Heart left ventricle (tissue), 16 donors: ENCODE measurements around the gene LMX1A. TPM values are rescaled to one million over a fixed set of nuclear protein-coding genes. Genes with fewer than 3 reads are reported as not detected.

Experiments
- ATAC-seq, 4 donors: fragments of 200-7000 bp; cut with Tn5 transposase; one replicate each; pipeline ENCODE4 v1.9.1; 2020 to 2022; ENCODE audit warnings: moderate library complexity in 4 of 4, mild to moderate bottlenecking in 3 of 4, moderate number of reproducible peaks in 1 of 4
- DNase-seq, 5 donors: peaks; one replicate each; pipeline ENCODE4 v3.0.0-alpha.2; 2020
- H3K27ac ChIP-seq, 12 donors: fragments of 200-600 bp; sonication (generic) in 4 of 12; one replicate each; pipeline versions ENCODE4 v1.5.0 to v1.8.0; 2016 to 2022; ENCODE audit warnings: mild to moderate bottlenecking in 2 of 12
- H3K27me3 ChIP-seq, 9 donors: fragments of 200-600 bp; sonication (generic) in 2 of 9; one replicate each; pipeline versions ENCODE4 v1.5.1 to v1.8.0; 2016 to 2022; ENCODE audit warnings: mild to moderate bottlenecking in 3 of 9
- H3K36me3 ChIP-seq, 9 donors: fragments of 200-600 bp; sonication (generic) in 2 of 9; one replicate each; pipeline versions ENCODE4 v1.5.0 to v1.8.0; 2018 to 2022; ENCODE audit warnings: mild to moderate bottlenecking in 2 of 9
- H3K4me1 ChIP-seq, 12 donors: fragments of 200-600 bp; sonication (generic) in 4 of 12; one replicate each; pipeline versions ENCODE4 v1.5.0 to v1.8.0; 2016 to 2022; ENCODE audit warnings: mild to moderate bottlenecking in 3 of 12
- H3K4me3 ChIP-seq, 12 donors: fragments of 200-600 bp; sonication (generic) in 4 of 12; one replicate each; pipeline versions ENCODE4 v1.5.0 to v1.8.0; 2017 to 2022; ENCODE audit warnings: mild to moderate bottlenecking in 9 of 12, moderate library complexity in 4 of 12
- H3K9me3 ChIP-seq, 12 donors: fragments of 200-600 bp; sonication (generic) in 4 of 12; one replicate each; pipeline versions ENCODE4 v1.5.0 to v1.8.0; 2016 to 2022; ENCODE audit warnings: mild to moderate bottlenecking in 1 of 12
- CTCF ChIP-seq, 12 donors: fragments of 200-600 bp; sonication (generic) in 4 of 12; IDR thresholded peaks; one replicate each; pipeline versions ENCODE4 v1.5.0 to v1.8.0; 2018 to 2022; ENCODE audit warnings: antibody characterized with exemption in 12 of 12, mild to moderate bottlenecking in 5 of 12
- POLR2A ChIP-seq, 2 donors: fragments of 450-650 bp; IDR thresholded peaks; one replicate each; pipeline ENCODE4 v1.6.1; 2017; ENCODE audit warnings: antibody characterized with exemption in 2 of 2, mild to moderate bottlenecking in 2 of 2, moderate library complexity in 2 of 2
- WGBS, 4 donors: extraction: QIAGEN DNeasy Blood & Tissue Kit in 2 of 4; methylation state at CpG; one replicate each; pipeline versions ENCODE4 v1.1.5 to v1.1.7; 2013 to 2018; 5-methylcytosine and 5-hydroxymethylcytosine counted together
- intact Hi-C, 10 donors: fragments of 100-400 bp; cut with DNase I; formaldehyde crosslinking; loops; one replicate each; pipeline versions ENCODE4 v1.11.1 to v1.14.2; 2022
- polyA plus RNA-seq, 2 donors: library from polyadenylated mRNA; stranded (reverse); fragments of 200-250 nt; gene quantifications; one replicate each; pipeline ENCODE4 v1.2.3, GENCODE V29; 2013
- total RNA-seq, 9 donors: library from RNA; depleted of rRNA in 2 of 9; stranded (reverse); fragments of >200 nt in 2 of 9; fragmentation: NEBNext Ultra II Directional in 3 of 9; extraction: Animal tissue kit (Norgen Biotek cat#: 25700) in 3 of 9; gene quantifications; one replicate each; pipeline versions ENCODE4 v1.1.0 to v1.2.4, GENCODE V29; 2016 to 2023
- donor health status: ischemic (EF 13 %, LVEDD 7.1; RV severe dilation, severe dysfunction).
- donor health status: healthy with polysubstance abuse.
- donor health status: DM: no; HTN: yes; CAD: no.
- donor health status: DM: no; HTN: no; CAD: no.
- donor health status: ischemic (EF 25% LVEDD 6.9; RV normal size, moderate dysfunction).
- donor health status: ischemic (EF 25% LVEDD 5.7; RV mildly dilated, moderate dysfunction).
- donor health status: healthy.
- donor health status: DM: yes; HTN: yes; CAD: no.
- donor health status: ischemic (EF 35%, LVEDD 5.7; RV mildly dilated, moderate dysfunction).
- donor health status: nonischemic (EF 11% LVEDD 7.7; RV severe dilation, severe dysfunction).
- donor health status: DM: yes; HTN: yes; CAD: no.
- donor health status: PGD.
- donor health status: ischemic (EF 29% LVEDD 5.4; RV normal size, mild dysfunction).
- donor health status: nonischemic (EF 23%, LVEDD 6.1; RV moderate dilation, normal function).

LMX1A gene
- total and polyA plus RNA-seq, 11 donors = 0.03 to 0.37 (median 0.14) TPM; not detected in 5

- DNase-seq (no peak), ATAC-seq (no peak)
- Histone ChIP-seq H3K4me3 (no peak overlapping the region), H3K27ac (no peak overlapping the region), H3K9me3 (no peaks in the 10 kb centered on the region), H3K4me1 (no peaks in the 10 kb centered on the region), H3K27me3 (peaks cover 0 to 34% (median 6%) of the 10 kb centered on the region in 9 donors), H3K36me3 (no peaks in the 10 kb centered on the region)
- 44 to 47% (median 46%) methylated on average over 9 of the region's 9 CpGs for WGBS, 4 donors
- intact Hi-C loops = no loop called here
- TF ChIP-seq CTCF (IDR thresholded peaks at IDR 0.05) = no peak
- no peak for TF ChIP-seq POLR2A (IDR thresholded peaks at IDR 0.05)
These were observed 76.6 kb downstream of the LMX1A start for GRCh38 chr1:165279882-165280281.

- 43 to 52% (median 45%) methylated on average over 2 of the region's 2 CpGs for WGBS, 4 donors
- intact Hi-C loops = no loop called here
- Histone ChIP-seq H3K36me3 (no peaks in the 10 kb centered on the region), H3K4me3 (no peak overlapping the region), H3K9me3 (no peaks in the 10 kb centered on the region), H3K27me3 (peaks cover 0 to 23% (median 9%) of the 10 kb centered on the region in 9 donors), H3K4me1 (no peaks in the 10 kb centered on the region), H3K27ac (no peak overlapping the region)
- TF ChIP-seq CTCF (IDR thresholded peaks at IDR 0.05) (no peak), POLR2A (IDR thresholded peaks at IDR 0.05) (no peak)
- ATAC-seq (no peak), DNase-seq (no peak)
These were observed 80.2 kb downstream of the LMX1A start for GRCh38 chr1:165276314-165276713.

- DNase-seq (no peak), ATAC-seq (no peak)
- no peak for TF ChIP-seq POLR2A (IDR thresholded peaks at IDR 0.05)
- no peak for TF ChIP-seq CTCF (IDR thresholded peaks at IDR 0.05)
- 58 to 84% (median 66%) methylated on average over 3 of the region's 3 CpGs for WGBS, 4 donors
- H3K4me1 ChIP-seq = no peaks in the 10 kb centered on the region
- intact Hi-C loops = no loop called here
- no peak overlapping the region for H3K4me3 ChIP-seq
- peaks cover 0 to 3% (median 0%) of the 10 kb centered on the region in 9 donors for H3K27me3 ChIP-seq
- no peaks in the 10 kb centered on the region for H3K36me3 ChIP-seq
- H3K9me3 ChIP-seq = peaks cover 0 to 4% (median 0%) of the 10 kb centered on the region in 12 donors
- no peak overlapping the region for H3K27ac ChIP-seq
These were observed 91.2 kb downstream of the LMX1A start for GRCh38 chr1:165265196-165265838.

GRCh38 chr1:165259706-165260428 is 96.6 kb downstream of the LMX1A start:
- TF ChIP-seq POLR2A (IDR thresholded peaks at IDR 0.05) (no peak), CTCF (IDR thresholded peaks at IDR 0.05) (no peak)
- Histone ChIP-seq H3K4me3 (no peak overlapping the region), H3K27me3 (peaks cover 0 to 15% (median 0%) of the 10 kb centered on the region in 9 donors), H3K4me1 (peaks cover 0 to 4% (median 0%) of the 10 kb centered on the region in 12 donors), H3K36me3 (no peaks in the 10 kb centered on the region), H3K27ac (no peak overlapping the region), H3K9me3 (peaks cover 0 to 4% (median 0%) of the 10 kb centered on the region in 12 donors)
- 36 to 47% (median 44%) methylated on average over 3 of the region's 3 CpGs for WGBS, 4 donors
- ATAC-seq (no peak), DNase-seq (no peak)
- intact Hi-C loops = loop anchor here in 4 of 10 donors (5.0 to 10.0 kb wide), 2 partner anchors 105 to 107 kb away; no protein-coding TSS in a partner anchor
